HTR-8/SVneo (cell line): ENCODE measurements around the gene MMS19.
"Not testable (repeated sequence)": the region's sequence is repeated elsewhere in the genome, so short reads cannot be mapped to it uniquely, and the experiment has no call there.

Experiments used
- DNase-seq: peaks from one replicate; pipeline ENCODE4 v3.0.0; 2011; ENCODE audit warnings: low spot score, mixed read lengths; ENCODE audit not compliant: insufficient read length
- FAIRE-seq: peaks from 2 replicates; lab custom pipeline; 2011; peaks lifted over from hg19 to GRCh38; lab: Jason Lieb, UNC

MMS19 gene

GRCh38 chr10:97435211-97435610, 63.0 kb downstream of the MMS19 start:
- FAIRE-seq (no peak), DNase-seq (no peak)

- no peak for FAIRE-seq
- no peak for DNase-seq
Measured at GRCh38 chr10:97434557-97434956, 63.7 kb downstream of the MMS19 start.

- no peak for DNase-seq
- no peak for FAIRE-seq
Measured at GRCh38 chr10:97434055-97434454, 64.2 kb downstream of the MMS19 start.

GRCh38 chr10:97428572-97428981, 69.6 kb downstream of the MMS19 start:
- DNase-seq (no peak), FAIRE-seq (no peak)

- FAIRE-seq = no peak
- DNase-seq = no peak
Measured at GRCh38 chr10:97427571-97428179, 70.5 kb downstream of the MMS19 start.

GRCh38 chr10:97426776-97427570, 71.2 kb downstream of the MMS19 start:
- FAIRE-seq (no peak), DNase-seq (no peak)

- FAIRE-seq (peak; percentile 95), DNase-seq (peak; percentile 99)
Measured at GRCh38 chr10:97425964-97426775, 72.1 kb downstream of the MMS19 start, which contains the start of gene PGAM1. PGAM1 (plus strand) TSS chr10:97426191; CDS start chr10:97426308, 117 bp downstream.

- not testable (repeated sequence) for DNase-seq, FAIRE-seq
Measured at GRCh38 chr10:97423757-97424098, 74.5 kb downstream of the MMS19 start.

GRCh38 chr10:97416565-97416964, 81.7 kb downstream of the MMS19 start:
- DNase-seq (no peak), FAIRE-seq (no peak)

- DNase-seq (no peak), FAIRE-seq (peak; percentile 40)
Measured at GRCh38 chr10:97412891-97413304, 85.3 kb downstream of the MMS19 start.

- DNase-seq (no peak), FAIRE-seq (no peak)
Measured at GRCh38 chr10:97411406-97411805, 86.8 kb downstream of the MMS19 start.

- FAIRE-seq (no peak), DNase-seq (no peak)
Measured at GRCh38 chr10:97408496-97408992, 89.7 kb downstream of the MMS19 start.
